ENCODE measurements around the gene MAP3K21.

Gene MAP3K21

GRCh38 chr1:233340031-233340555 is 12.6 kb downstream of the MAP3K21 start:
- H3K27me3 ChIP-seq (ENCODE audit: insufficient read depth, low read length, poor library complexity), result peaks cover 25% of the 10 kb centered on the region
- no peaks in the 10 kb centered on the region for H3K4me1 ChIP-seq (ENCODE audit: insufficient read depth, low read length)
- DNase-seq (no peak), ATAC-seq (ENCODE audit: insufficient read depth, low read depth) (no peak)
- H2AFZ ChIP-seq (ENCODE audit: low read depth, low read length), result no peak overlapping the region
- no peak overlapping the region for H3K27ac ChIP-seq (ENCODE audit: low read length)
- no peak overlapping the region for H3K4me2 ChIP-seq (ENCODE audit: insufficient read depth, low read length)
- no peak overlapping the region for H3K4me3 ChIP-seq (ENCODE audit: low read depth in 1 of 2, low read length in 2 of 2)
- no peaks in the 10 kb centered on the region for H3K79me2 ChIP-seq (ENCODE audit: insufficient read depth, low read length)
- no peaks in the 10 kb centered on the region for H3K36me3 ChIP-seq (ENCODE audit: insufficient read depth, low read length)
- H3K9ac ChIP-seq (ENCODE audit: low read depth, low read length), result no peak overlapping the region
- TF ChIP-seq EZH2 (IDR thresholded peaks at IDR 0.05; ENCODE audit: borderline replicate concordance, low read depth, low read length, severe bottlenecking) (no peak), CTCF (IDR thresholded peaks at IDR 0.05; ENCODE audit: borderline replicate concordance, extremely low read depth, low read length, poor library complexity, severe bottlenecking) (no peak)
- H3K9me3 ChIP-seq (ENCODE audit: insufficient read depth, low read length, severe bottlenecking), result no peaks in the 10 kb centered on the region
- no peaks in the 10 kb centered on the region for H4K20me1 ChIP-seq (ENCODE audit: insufficient read depth, low read length)

GRCh38 chr1:233340966-233341516 is 13.5 kb downstream of the MAP3K21 start:
- H3K36me3 ChIP-seq (ENCODE audit: insufficient read depth, low read length), result no peaks in the 10 kb centered on the region
- DNase-seq (no peak), ATAC-seq (ENCODE audit: insufficient read depth, low read depth) (no peak)
- H3K9ac ChIP-seq (ENCODE audit: low read depth, low read length), result no peak overlapping the region
- peaks cover 25% of the 10 kb centered on the region for H3K27me3 ChIP-seq (ENCODE audit: insufficient read depth, low read length, poor library complexity)
- H2AFZ ChIP-seq (ENCODE audit: low read depth, low read length), result no peak overlapping the region
- H3K4me1 ChIP-seq (ENCODE audit: insufficient read depth, low read length), result no peaks in the 10 kb centered on the region
- no peaks in the 10 kb centered on the region for H3K79me2 ChIP-seq (ENCODE audit: insufficient read depth, low read length)
- no peaks in the 10 kb centered on the region for H3K9me3 ChIP-seq (ENCODE audit: insufficient read depth, low read length, severe bottlenecking)
- no peak overlapping the region for H3K27ac ChIP-seq (ENCODE audit: low read length)
- H3K4me3 ChIP-seq (ENCODE audit: low read depth in 1 of 2, low read length in 2 of 2), result no peak overlapping the region
- no peak overlapping the region for H3K4me2 ChIP-seq (ENCODE audit: insufficient read depth, low read length)
- TF ChIP-seq CTCF (IDR thresholded peaks at IDR 0.05; ENCODE audit: borderline replicate concordance, extremely low read depth, low read length, poor library complexity, severe bottlenecking) (no peak), EZH2 (IDR thresholded peaks at IDR 0.05; ENCODE audit: borderline replicate concordance, low read depth, low read length, severe bottlenecking) (no peak)
- no peaks in the 10 kb centered on the region for H4K20me1 ChIP-seq (ENCODE audit: insufficient read depth, low read length)

GRCh38 chr1:233342086-233342485 is 14.6 kb downstream of the MAP3K21 start:
- H3K27ac ChIP-seq (ENCODE audit: low read length), result no peak overlapping the region
- H2AFZ ChIP-seq (ENCODE audit: low read depth, low read length), result no peak overlapping the region
- peaks cover 25% of the 10 kb centered on the region for H3K27me3 ChIP-seq (ENCODE audit: insufficient read depth, low read length, poor library complexity)
- TF ChIP-seq CTCF (IDR thresholded peaks at IDR 0.05; ENCODE audit: borderline replicate concordance, extremely low read depth, low read length, poor library complexity, severe bottlenecking) (no peak), EZH2 (IDR thresholded peaks at IDR 0.05; ENCODE audit: borderline replicate concordance, low read depth, low read length, severe bottlenecking) (no peak)
- no peak overlapping the region for H3K4me3 ChIP-seq (ENCODE audit: low read depth in 1 of 2, low read length in 2 of 2)
- no peaks in the 10 kb centered on the region for H3K36me3 ChIP-seq (ENCODE audit: insufficient read depth, low read length)
- ATAC-seq (ENCODE audit: insufficient read depth, low read depth) (no peak), DNase-seq (no peak)
- no peaks in the 10 kb centered on the region for H3K4me1 ChIP-seq (ENCODE audit: insufficient read depth, low read length)
- H3K9me3 ChIP-seq (ENCODE audit: insufficient read depth, low read length, severe bottlenecking), result no peaks in the 10 kb centered on the region
- H3K9ac ChIP-seq (ENCODE audit: low read depth, low read length), result no peak overlapping the region
- no peaks in the 10 kb centered on the region for H4K20me1 ChIP-seq (ENCODE audit: insufficient read depth, low read length)
- no peak overlapping the region for H3K4me2 ChIP-seq (ENCODE audit: insufficient read depth, low read length)
- H3K79me2 ChIP-seq (ENCODE audit: insufficient read depth, low read length), result no peaks in the 10 kb centered on the region
